Stomach (tissue), 4 donors: ENCODE measurements around the gene ARL13B.

Experiments used
- CTCF ChIP-seq, 7 experiments: fragments of 450-650 bp in 4 of 7; fragments of 200-600 bp in 3 of 7; sonication (generic) in 3 of 7; IDR thresholded peaks; one replicate each; pipeline ENCODE4 v1.5.1; 2016 to 2019; ENCODE audit warnings: antibody characterized with exemption in 7 of 7, control low read depth in 2 of 7, mild to moderate bottlenecking in 1 of 7
- EP300 ChIP-seq: sonication (generic); formaldehyde crosslinking; IDR thresholded peaks from one replicate; pipeline ENCODE4 v1.6.1; 2017; ENCODE audit warnings: antibody characterized with exemption
- POLR2A ChIP-seq, 4 donors: fragments of 450-650 bp; IDR thresholded peaks; one replicate each; pipeline ENCODE4 v1.6.1; 2016; ENCODE audit warnings: antibody characterized with exemption in 4 of 4, control low read depth in 2 of 4, mild to moderate bottlenecking in 1 of 4, moderate library complexity in 1 of 4
- POLR2AphosphoS5 ChIP-seq, 3 donors: sonication (generic); formaldehyde crosslinking; IDR thresholded peaks; one replicate each; pipeline ENCODE4 v1.6.1; 2016; ENCODE audit warnings: antibody characterized with exemption in 3 of 3

DNA sequence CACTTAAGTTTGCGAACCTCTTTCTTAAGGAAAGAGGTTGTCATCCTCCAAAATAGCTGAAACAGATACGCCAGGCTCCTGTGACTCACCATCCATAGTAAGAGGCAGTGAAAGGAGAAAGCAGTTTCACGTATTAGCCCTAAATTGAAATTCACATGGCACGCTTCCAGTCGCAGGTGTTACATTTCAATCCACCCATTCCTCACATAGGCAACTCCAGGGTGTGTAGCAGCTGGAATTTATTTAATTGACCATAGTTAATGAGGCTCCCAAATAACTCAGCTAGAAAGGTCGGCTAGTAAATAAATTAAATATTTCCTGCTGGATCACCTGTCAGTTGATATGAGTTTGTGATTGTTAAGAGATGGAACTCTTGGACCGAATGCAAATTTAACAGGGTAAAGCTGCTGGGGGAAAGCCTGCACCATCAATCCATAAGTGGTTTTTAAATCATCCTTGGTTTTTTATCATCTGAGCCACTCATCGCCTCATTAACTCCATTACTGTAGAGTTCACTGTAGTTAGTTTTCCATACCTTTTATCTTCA, 102.5 kb downstream of the ARL13B start:
- TF ChIP-seq POLR2A (IDR thresholded peaks at IDR 0.05) (no peak), CTCF (IDR thresholded peaks at IDR 0.05) (no peak), EP300 (no peak), POLR2AphosphoS5 (IDR thresholded peaks at IDR 0.05) (no peak)
